ENCODE data around the gene GPC6.

GRCh38 chr13:94296471-94296870 lies 1069.9 kb downstream of the GPC6 start:
- TF ChIP-seq CTCF (IDR thresholded peaks at IDR 0.05) (no peak), POLR2A (IDR thresholded peaks at IDR 0.05) (no peak), POLR2AphosphoS5 (IDR thresholded peaks at IDR 0.05) (no peak)
